LNCaP clone FGC (cell line): Measurements from ENCODE around the gene FANCE.

Experiments used
- DNase-seq: peaks from one replicate; pipeline ENCODE4 v3.0.0-alpha.2; 2011; ENCODE audit warnings: low read depth
- H3K4me3 ChIP-seq: 2 replicates; pipeline ENCODE4 v1.5.1; 2011; ENCODE audit warnings: mild to moderate bottlenecking, low read depth, low read length, control low read depth
- CTCF ChIP-seq: IDR thresholded peaks from 2 replicates; pipeline ENCODE4 v1.5.1; 2012; ENCODE audit warnings: mild to moderate bottlenecking; ENCODE audit not compliant: control insufficient read depth, insufficient read depth; ENCODE audit errors: extremely low read depth

Gene FANCE

GRCh38 chr6:35465646-35466045 lies 13.5 kb downstream of the FANCE start:
- no peak for DNase-seq
- H3K4me3 ChIP-seq = no peak overlapping the region
- TF ChIP-seq CTCF = no peak

GRCh38 chr6:35468181-35468979 lies 16.2 kb downstream of the FANCE start, which contains the start of gene RPL10A:
Gene RPL10A (plus strand): TSS chr6:35468401. CDS start chr6:35468435, 34 bp downstream.
- DNase-seq = peak; percentile 90
- TF ChIP-seq CTCF = peak; percentile 82
- peak within 1 kb of the TSS; percentile 98 for H3K4me3 ChIP-seq

- DNase-seq = no peak
- no peak for TF ChIP-seq CTCF
- peak overlapping the region; percentile 98 for H3K4me3 ChIP-seq
Observed at GRCh38 chr6:35468980-35469750, 17.0 kb downstream of the FANCE start.

- H3K4me3 ChIP-seq = peak overlapping the region; percentile 98
- DNase-seq = peak; percentile 68
- TF ChIP-seq CTCF = no peak
Observed at GRCh38 chr6:35469751-35470662, 17.9 kb downstream of the FANCE start.

- H3K4me3 ChIP-seq = no peak overlapping the region
- no peak for DNase-seq
- no peak for TF ChIP-seq CTCF
Observed at GRCh38 chr6:35470663-35471120, 18.6 kb downstream of the FANCE start.

GRCh38 chr6:35471836-35472345 lies 19.8 kb downstream of the FANCE start:
- no peak for TF ChIP-seq CTCF
- no peak overlapping the region for H3K4me3 ChIP-seq
- no peak for DNase-seq
